ENCODE data around the gene SNX18. TPM values are rescaled to one million over a fixed set of nuclear protein-coding genes. Genes with fewer than 3 reads are reported as not detected.
A peak's percentile ranks its signal among the peaks of the same experiment; 100 is the strongest.

The SNX18 gene
- total and polyA plus RNA-seq, 12 donors = 4.0 to 89.4 (median 33.7) TPM

- Histone ChIP-seq H3K4me3 (no peak overlapping the region), H3K36me3 (replicated peaks in 1 of 2) (no peaks in the 10 kb centered on the region), H3K27me3 (no peaks in the 10 kb centered on the region), H3K9me3 (replicated peaks in 1 of 3) (no peaks in the 10 kb centered on the region), H3K27ac (peak overlapping the region in 3 of 5 donors; percentile 2 to 63 (median 36)), H3K4me1 (replicated peaks in 1 of 2) (no peaks in the 10 kb centered on the region)
- no peak for TF ChIP-seq POLR2A (IDR thresholded peaks at IDR 0.05)
- TF ChIP-seq CTCF (IDR thresholded peaks at IDR 0.05) = no peak
- 65 to 87% (median 82%) methylated on average over 3 of the region's 3 CpGs for WGBS, 4 donors
- intact Hi-C loops (cut with DNase I) = no loop called here
- DNase-seq = no peak
These were observed 64.4 kb downstream of the SNX18 start for GRCh38 chr5:54581831-54582548.

GRCh38 chr5:54586336-54586735 lies 68.8 kb downstream of the SNX18 start:
- TF ChIP-seq CTCF (IDR thresholded peaks at IDR 0.05) (no peak), POLR2A (IDR thresholded peaks at IDR 0.05) (no peak)
- H3K4me3 ChIP-seq = no peak overlapping the region
- H3K36me3 ChIP-seq (replicated peaks in 1 of 2) = no peaks in the 10 kb centered on the region
- intact Hi-C loops (cut with DNase I) = no loop called here
- DNase-seq = no peak
- H3K4me1 ChIP-seq (replicated peaks in 1 of 2) = no peaks in the 10 kb centered on the region
- H3K9me3 ChIP-seq (replicated peaks in 1 of 3) = no peaks in the 10 kb centered on the region
- H3K27me3 ChIP-seq = no peaks in the 10 kb centered on the region
- WGBS, 4 donors = 90 to 97% (median 95%) methylated on average over 5 of the region's 5 CpGs
- H3K27ac ChIP-seq = no peak overlapping the region

GRCh38 chr5:54589786-54590185 lies 72.2 kb downstream of the SNX18 start:
- no peaks in the 10 kb centered on the region for H3K4me1 ChIP-seq (replicated peaks in 1 of 2)
- no peak for DNase-seq
- no peak overlapping the region for H3K4me3 ChIP-seq
- H3K27ac ChIP-seq = no peak overlapping the region
- no peaks in the 10 kb centered on the region for H3K9me3 ChIP-seq (replicated peaks in 1 of 3)
- no peaks in the 10 kb centered on the region for H3K27me3 ChIP-seq
- no peaks in the 10 kb centered on the region for H3K36me3 ChIP-seq (replicated peaks in 1 of 2)
- intact Hi-C loops (cut with DNase I) = no loop called here
- no peak for TF ChIP-seq POLR2A (IDR thresholded peaks at IDR 0.05)
- TF ChIP-seq CTCF (IDR thresholded peaks at IDR 0.05) = no peak
- WGBS, 4 donors = 94 to 98% (median 97%) methylated on average over 4 of the region's 4 CpGs

- Histone ChIP-seq H3K9me3 (replicated peaks in 1 of 3) (no peaks in the 10 kb centered on the region), H3K4me1 (replicated peaks in 1 of 2) (no peaks in the 10 kb centered on the region), H3K36me3 (replicated peaks in 1 of 2) (no peaks in the 10 kb centered on the region), H3K27me3 (no peaks in the 10 kb centered on the region), H3K27ac (no peak overlapping the region), H3K4me3 (no peak overlapping the region)
- no peak for DNase-seq
- 84 to 90% (median 86%) methylated on average over 3 of the region's 3 CpGs for WGBS, 4 donors
- intact Hi-C loops (cut with DNase I) = no loop called here
- TF ChIP-seq POLR2A (IDR thresholded peaks at IDR 0.05) (no peak), CTCF (IDR thresholded peaks at IDR 0.05) (no peak)
These were observed 73.3 kb downstream of the SNX18 start for GRCh38 chr5:54590824-54591223.
